GM21526 (cell line): Measurements from ENCODE around the gene STK32B.

Source experiments
- ATAC-seq: cut with Tn5 transposase; IDR thresholded peaks from one replicate; pipeline ENCODE4 v1.9.1; 2021; ENCODE audit warnings: moderate library complexity; ENCODE audit not compliant: unreplicated experiment, low FRiP score

Gene STK32B

GRCh38 chr4:5120067-5120466, 68.8 kb downstream of the STK32B start:
- ATAC-seq: no peak

GRCh38 chr4:5120468-5120867, 69.2 kb downstream of the STK32B start:
- ATAC-seq: no peak

- ATAC-seq: no peak
These were observed 70.8 kb downstream of the STK32B start for GRCh38 chr4:5122114-5122513.

- ATAC-seq: no peak
These were observed 73.6 kb downstream of the STK32B start for GRCh38 chr4:5124876-5125275.

GRCh38 chr4:5125321-5125720, 74.0 kb downstream of the STK32B start:
- ATAC-seq: no peak

GRCh38 chr4:5126231-5126630, 75.0 kb downstream of the STK32B start:
- ATAC-seq: no peak

- no peak for ATAC-seq
These were observed 75.6 kb downstream of the STK32B start for GRCh38 chr4:5126857-5127256.

- ATAC-seq: no peak
These were observed 76.3 kb downstream of the STK32B start for GRCh38 chr4:5127556-5127955.

GRCh38 chr4:5128569-5128968, 77.3 kb downstream of the STK32B start:
- ATAC-seq: no peak

- no peak for ATAC-seq
These were observed 81.9 kb downstream of the STK32B start for GRCh38 chr4:5133201-5133600.

- no peak for ATAC-seq
These were observed 82.8 kb downstream of the STK32B start for GRCh38 chr4:5133933-5134594.

- no peak for ATAC-seq
These were observed 83.3 kb downstream of the STK32B start for GRCh38 chr4:5134620-5135019.

- ATAC-seq: no peak
These were observed 85.9 kb downstream of the STK32B start for GRCh38 chr4:5137226-5137625.

GRCh38 chr4:5137927-5138326, 86.6 kb downstream of the STK32B start:
- no peak for ATAC-seq

- no peak for ATAC-seq
These were observed 87.1 kb downstream of the STK32B start for GRCh38 chr4:5138389-5138788.

GRCh38 chr4:5139141-5139540, 87.9 kb downstream of the STK32B start:
- no peak for ATAC-seq

GRCh38 chr4:5141802-5142201, 90.5 kb downstream of the STK32B start:
- ATAC-seq: no peak

GRCh38 chr4:5142726-5143125, 91.4 kb downstream of the STK32B start:
- ATAC-seq: no peak

- ATAC-seq: no peak
These were observed 92.1 kb downstream of the STK32B start for GRCh38 chr4:5143306-5143861.

GRCh38 chr4:5143940-5144339, 92.7 kb downstream of the STK32B start:
- no peak for ATAC-seq

GRCh38 chr4:5144384-5144783, 93.1 kb downstream of the STK32B start:
- no peak for ATAC-seq

GRCh38 chr4:5146248-5146647, 95.0 kb downstream of the STK32B start:
- ATAC-seq: no peak

- ATAC-seq: no peak
These were observed 101.2 kb downstream of the STK32B start for GRCh38 chr4:5152521-5152920.
